Nephron (organoid): ENCODE results near the gene MYOM1.

Source experiments
- H3K27ac Mint-ChIP-seq, 3 experiments: 2 replicates each; pipeline ENCODE4 v1.8.0; 2020; ENCODE audit warnings: mixed read lengths in 3 of 3, mild to moderate bottlenecking in 2 of 3, moderate library complexity in 1 of 3
- H3K27me3 Mint-ChIP-seq: 2 replicates; pipeline ENCODE4 v1.8.0; 2021; ENCODE audit warnings: low read depth, mild to moderate bottlenecking, moderate library complexity, mixed read lengths
- H3K36me3 Mint-ChIP-seq: 2 replicates; pipeline ENCODE4 v1.8.0; 2020; ENCODE audit warnings: low read depth, mixed read lengths
- H3K4me1 Mint-ChIP-seq: 2 replicates; pipeline ENCODE4 v1.8.0; 2020; ENCODE audit warnings: mixed read lengths
- H3K4me3 Mint-ChIP-seq, 3 experiments: 2 replicates each; pipeline ENCODE4 v1.8.0; 2020; ENCODE audit warnings: mild to moderate bottlenecking in 3 of 3, mixed read lengths in 3 of 3, moderate library complexity in 2 of 3
- H3K9me3 Mint-ChIP-seq: 2 replicates; pipeline ENCODE4 v1.8.0; 2020; ENCODE audit warnings: mixed read lengths
- CTCF ChIP-seq, 3 experiments: fragments of 200-600 bp; sonication (generic); IDR thresholded peaks; one replicate each; pipeline ENCODE4 v1.5.0; 2021; ENCODE audit warnings: antibody characterized with exemption in 3 of 3; ENCODE audit not compliant: unreplicated experiment in 3 of 3

MYOM1 gene

GRCh38 chr18:3102983-3103382 lies 116.8 kb downstream of the MYOM1 start:
- H3K4me1 Mint-ChIP-seq = peaks cover 21% of the 10 kb centered on the region
- no peaks in the 10 kb centered on the region for H3K36me3 Mint-ChIP-seq
- H3K4me3 Mint-ChIP-seq = no peak overlapping the region
- no peak for TF ChIP-seq CTCF (IDR thresholded peaks at IDR 0.05; ENCODE audit: unreplicated experiment in 3 of 3)
- H3K9me3 Mint-ChIP-seq = no peaks in the 10 kb centered on the region
- H3K27me3 Mint-ChIP-seq = no peaks in the 10 kb centered on the region
- no peak overlapping the region for H3K27ac Mint-ChIP-seq

- peaks cover 24% of the 10 kb centered on the region for H3K4me1 Mint-ChIP-seq
- no peaks in the 10 kb centered on the region for H3K9me3 Mint-ChIP-seq
- no peaks in the 10 kb centered on the region for H3K36me3 Mint-ChIP-seq
- TF ChIP-seq CTCF (IDR thresholded peaks at IDR 0.05; ENCODE audit: unreplicated experiment in 3 of 3) = no peak
- H3K27ac Mint-ChIP-seq = no peak overlapping the region
- H3K4me3 Mint-ChIP-seq = no peak overlapping the region
- no peaks in the 10 kb centered on the region for H3K27me3 Mint-ChIP-seq
These were observed 119.2 kb downstream of the MYOM1 start for GRCh38 chr18:3100498-3101132.

- no peak overlapping the region for H3K27ac Mint-ChIP-seq
- H3K27me3 Mint-ChIP-seq = no peaks in the 10 kb centered on the region
- no peak for TF ChIP-seq CTCF (IDR thresholded peaks at IDR 0.05; ENCODE audit: unreplicated experiment in 3 of 3)
- H3K4me1 Mint-ChIP-seq = peaks cover 19% of the 10 kb centered on the region
- H3K36me3 Mint-ChIP-seq = no peaks in the 10 kb centered on the region
- no peaks in the 10 kb centered on the region for H3K9me3 Mint-ChIP-seq
- no peak overlapping the region for H3K4me3 Mint-ChIP-seq
These were observed 120.4 kb downstream of the MYOM1 start for GRCh38 chr18:3099327-3099726.

- no peak for TF ChIP-seq CTCF (IDR thresholded peaks at IDR 0.05; ENCODE audit: unreplicated experiment in 3 of 3)
These were observed 122.7 kb downstream of the MYOM1 start for GRCh38 chr18:3097082-3097481.

GRCh38 chr18:3095921-3096320 lies 123.8 kb downstream of the MYOM1 start:
- Mint-ChIP-seq H3K36me3 (no peaks in the 10 kb centered on the region), H3K27ac (peak overlapping the region in 2 of 3 experiments; percentile 5 to 27), H3K4me1 (peaks cover 20% of the 10 kb centered on the region)

More at GRCh38 chr18:3097082-3097481, 122.7 kb downstream of the MYOM1 start:
- Mint-ChIP-seq H3K9me3 (no peaks in the 10 kb centered on the region), H3K4me1 (peaks cover 20% of the 10 kb centered on the region), H3K4me3 (no peak overlapping the region), H3K27me3 (no peaks in the 10 kb centered on the region), H3K36me3 (no peaks in the 10 kb centered on the region), H3K27ac (no peak overlapping the region)

More at GRCh38 chr18:3095921-3096320, 123.8 kb downstream of the MYOM1 start:
- Mint-ChIP-seq H3K9me3 (no peaks in the 10 kb centered on the region), H3K27me3 (no peaks in the 10 kb centered on the region), H3K4me3 (no peak overlapping the region)
- no peak for TF ChIP-seq CTCF (IDR thresholded peaks at IDR 0.05; ENCODE audit: unreplicated experiment in 3 of 3)
